Upper lobe of right lung (tissue), 1 donor: Measurements from ENCODE around the gene CYP4F12. TPM values are rescaled to one million over a fixed set of nuclear protein-coding genes. Genes with fewer than 3 reads are reported as not detected.

Experiments
- ATAC-seq: fragments of 200-7000 bp; cut with Tn5 transposase; one replicate; pipeline ENCODE4 v1.9.1; 2020; ENCODE audit warnings: mild to moderate bottlenecking, moderate library complexity
- DNase-seq: peaks from one replicate; pipeline ENCODE4 v3.0.0-alpha.2; 2020
- H3K27ac ChIP-seq: fragments of 200-600 bp; one replicate; pipeline ENCODE4 v1.8.0; 2022
- H3K27me3 ChIP-seq: fragments of 200-600 bp; one replicate; pipeline ENCODE4 v1.8.0; 2022; ENCODE audit warnings: mild to moderate bottlenecking
- H3K36me3 ChIP-seq: fragments of 200-600 bp; one replicate; pipeline ENCODE4 v1.8.0; 2022
- H3K4me1 ChIP-seq: fragments of 200-600 bp; one replicate; pipeline ENCODE4 v1.8.0; 2022
- H3K4me3 ChIP-seq: fragments of 200-600 bp; one replicate; pipeline ENCODE4 v1.8.0; 2022; ENCODE audit warnings: mild to moderate bottlenecking
- H3K9me3 ChIP-seq: fragments of 200-600 bp; one replicate; pipeline ENCODE4 v1.8.0; 2022
- CTCF ChIP-seq: fragments of 200-600 bp; IDR thresholded peaks from one replicate; pipeline ENCODE4 v1.8.0; 2022; ENCODE audit warnings: antibody characterized with exemption
- intact Hi-C: fragments of 100-400 bp; cut with DNase I; formaldehyde crosslinking; loops from one replicate; pipeline ENCODE4 v1.11.0; 2022
- total RNA-seq: library from RNA; stranded (reverse); fragmentation: NEBNext Ultra II Directional; extraction: Animal tissue kit (Norgen Biotek cat#: 25700); gene quantifications from one replicate; pipeline ENCODE4 v1.2.1, GENCODE V29; 2021
- donor health status: DM: no; HTN: yes; CAD: no; lungs with severe emphysema.

The CYP4F12 gene
- total RNA-seq, 1 donor from 2014 or later: 3.7 TPM

GRCh38 chr19:15680478-15681322, 7.8 kb downstream of the CYP4F12 start:
- Histone ChIP-seq H3K4me3 (no peak overlapping the region), H3K4me1 (no peaks in the 10 kb centered on the region), H3K27ac (no peak overlapping the region), H3K36me3 (no peaks in the 10 kb centered on the region), H3K9me3 (no peaks in the 10 kb centered on the region), H3K27me3 (no peaks in the 10 kb centered on the region)
- DNase-seq: no peak
- intact Hi-C loops: no loop called here
- no peak for ATAC-seq
- TF ChIP-seq CTCF: no peak

- DNase-seq: no peak
- intact Hi-C loops: no loop called here
- Histone ChIP-seq H3K27me3 (no peaks in the 10 kb centered on the region), H3K36me3 (no peaks in the 10 kb centered on the region), H3K4me3 (no peak overlapping the region), H3K9me3 (peaks cover 2% of the 10 kb centered on the region), H3K4me1 (no peaks in the 10 kb centered on the region), H3K27ac (no peak overlapping the region)
- no peak for TF ChIP-seq CTCF
- no peak for ATAC-seq
Measured at GRCh38 chr19:15683411-15683810, 10.5 kb downstream of the CYP4F12 start.

- TF ChIP-seq CTCF: no peak
- DNase-seq: no peak
- Histone ChIP-seq H3K36me3 (no peaks in the 10 kb centered on the region), H3K9me3 (peaks cover 3% of the 10 kb centered on the region), H3K27me3 (no peaks in the 10 kb centered on the region), H3K27ac (no peak overlapping the region), H3K4me1 (no peaks in the 10 kb centered on the region), H3K4me3 (no peak overlapping the region)
- ATAC-seq: no peak
- intact Hi-C loops: no loop called here
Measured at GRCh38 chr19:15684828-15685227, 11.9 kb downstream of the CYP4F12 start.

- peaks cover 5% of the 10 kb centered on the region for H3K9me3 ChIP-seq
- H3K27me3 ChIP-seq: no peaks in the 10 kb centered on the region
- intact Hi-C loops: no loop called here
- H3K4me1 ChIP-seq: no peaks in the 10 kb centered on the region
- no peak for TF ChIP-seq CTCF
- no peaks in the 10 kb centered on the region for H3K36me3 ChIP-seq
- no peak for ATAC-seq
- H3K27ac ChIP-seq: no peak overlapping the region
- H3K4me3 ChIP-seq: no peak overlapping the region
- DNase-seq: no peak
Measured at GRCh38 chr19:15696654-15697194, 23.8 kb downstream of the CYP4F12 start.

- Histone ChIP-seq H3K9me3 (no peaks in the 10 kb centered on the region), H3K36me3 (no peaks in the 10 kb centered on the region), H3K4me1 (peaks cover 12% of the 10 kb centered on the region), H3K4me3 (no peak overlapping the region), H3K27me3 (no peaks in the 10 kb centered on the region), H3K27ac (no peak overlapping the region)
- intact Hi-C loops: no loop called here
- TF ChIP-seq CTCF: no peak
- ATAC-seq: no peak
- DNase-seq: no peak
Measured at GRCh38 chr19:15701757-15702533, 29.1 kb downstream of the CYP4F12 start.
